Neural cell (in vitro differentiated cells): Measurements from ENCODE around the gene PRADC1. TPM values are rescaled to one million over a fixed set of nuclear protein-coding genes. Genes with fewer than 3 reads are reported as not detected.

ENCODE experiments used
- H2AFZ ChIP-seq: fragments of 200-600, 300-800 bp; sonication (generic), shearing (Covaris generic); 2 replicates; pipeline ENCODE4 v1.6.0; 2014; ENCODE audit warnings: low read depth, mild to moderate bottlenecking, antibody characterized with exemption, low read length, moderate library complexity
- H3F3A ChIP-seq: fragments of 200-600 bp; shearing (Covaris generic); 2 replicates; pipeline ENCODE4 v1.6.1; 2016; ENCODE audit warnings: mild to moderate bottlenecking, moderate library complexity, mixed read lengths, antibody characterized with exemption, low read length; ENCODE audit not compliant: insufficient read depth, poor library complexity, severe bottlenecking
- H3K27ac ChIP-seq: fragments of 200-600, 300-800 bp; sonication (generic), shearing (Covaris generic); 2 replicates; pipeline ENCODE4 v1.5.1; 2014; ENCODE audit warnings: mild to moderate bottlenecking, low read length, moderate library complexity
- H3K27me3 ChIP-seq: fragments of 300-800, 200-600 bp; sonication (generic), shearing (Covaris generic); 2 replicates; pipeline ENCODE4 v1.6.0; 2014; ENCODE audit warnings: mild to moderate bottlenecking, low read depth, low read length, moderate library complexity; ENCODE audit not compliant: insufficient read depth
- H3K36me3 ChIP-seq: fragments of 300-800, 200-600 bp; sonication (generic), shearing (Covaris generic); 2 replicates; pipeline ENCODE4 v1.5.1; 2014; ENCODE audit warnings: mild to moderate bottlenecking, antibody characterized with exemption, low read length, moderate library complexity; ENCODE audit not compliant: insufficient read depth
- H3K4me2 ChIP-seq: fragments of 300-800, 200-600 bp; sonication (generic), shearing (Covaris generic); 2 replicates; pipeline ENCODE4 v1.6.0; 2014; ENCODE audit warnings: mild to moderate bottlenecking, low read length
- H3K4me3 ChIP-seq: fragments of 300-800, 200-600 bp; sonication (generic), shearing (Covaris generic); 2 replicates; pipeline ENCODE4 v1.5.1; 2014; ENCODE audit warnings: mild to moderate bottlenecking, low read length, moderate library complexity
- H3K79me2 ChIP-seq: fragments of 200-600 bp; shearing (Covaris generic); replicated peaks from 2 replicates; pipeline ENCODE4 v1.6.0; 2014; ENCODE audit warnings: mild to moderate bottlenecking, low read length, moderate library complexity; ENCODE audit not compliant: insufficient read depth
- H3K9ac ChIP-seq: fragments of 300-800, 200-600 bp; sonication (generic), shearing (Covaris generic); 2 replicates; pipeline ENCODE4 v1.6.1; 2016; ENCODE audit warnings: mild to moderate bottlenecking, low read length, mixed read lengths
- H3K9me2 ChIP-seq: fragments of 200-600 bp; shearing (Covaris generic); 2 replicates; pipeline ENCODE4 v1.6.1; 2016; ENCODE audit warnings: mild to moderate bottlenecking, low read length, mixed read lengths; ENCODE audit not compliant: insufficient read depth
- H3K9me3 ChIP-seq: fragments of 200-600, 300-800 bp; sonication (generic), shearing (Covaris generic); 2 replicates; pipeline ENCODE4 v1.6.1; 2016; ENCODE audit warnings: mild to moderate bottlenecking, mixed run types, low read length, moderate library complexity, mixed read lengths
- H4K20me1 ChIP-seq: fragments of 200-600 bp; shearing (Covaris generic); 2 replicates; pipeline ENCODE4 v1.6.1; 2016; ENCODE audit warnings: mild to moderate bottlenecking, mixed run types; ENCODE audit not compliant: insufficient read depth
- CTCF ChIP-seq: fragments of 450-650 bp; IDR thresholded peaks from 2 replicates; pipeline ENCODE4 v1.5.1; 2014; ENCODE audit warnings: antibody characterized with exemption, mild to moderate bottlenecking, moderate library complexity; ENCODE audit not compliant: poor library complexity, severe bottlenecking
- EP300 ChIP-seq: fragments of 450-650 bp; conservative IDR thresholded peaks from 2 replicates; pipeline ENCODE4 v1.6.1; 2014; ENCODE audit warnings: antibody characterized with exemption, mild to moderate bottlenecking, moderate library complexity; ENCODE audit not compliant: poor library complexity, severe bottlenecking
- EZH2 ChIP-seq: fragments of 200-600, 300-800 bp; shearing (Covaris generic), sonication (generic); IDR thresholded peaks from 2 replicates; pipeline ENCODE4 v1.6.1; 2014; ENCODE audit warnings: antibody characterized with exemption, low read length, borderline replicate concordance, mild to moderate bottlenecking; ENCODE audit not compliant: insufficient read depth, poor library complexity, severe bottlenecking
- MXI1 ChIP-seq: fragments of 450-650 bp; conservative IDR thresholded peaks from 2 replicates; pipeline ENCODE4 v1.6.1; 2014; ENCODE audit warnings: antibody characterized with exemption, mild to moderate bottlenecking; ENCODE audit not compliant: poor library complexity, severe bottlenecking
- POLR2AphosphoS5 ChIP-seq: IDR thresholded peaks from 2 replicates; pipeline ENCODE4 v1.6.1; 2012
- RAD21 ChIP-seq: fragments of 450-650 bp; conservative IDR thresholded peaks from 2 replicates; pipeline ENCODE4 v1.6.1; 2014; ENCODE audit warnings: antibody characterized with exemption, mild to moderate bottlenecking, moderate library complexity
- REST ChIP-seq: IDR thresholded peaks from 2 replicates; pipeline ENCODE4 v1.6.1; 2012; ENCODE audit warnings: borderline replicate concordance
- SMC3 ChIP-seq: fragments of 450-650 bp; conservative IDR thresholded peaks from 2 replicates; pipeline ENCODE4 v1.6.1; 2014; ENCODE audit warnings: antibody characterized with exemption, mild to moderate bottlenecking, moderate library complexity; ENCODE audit not compliant: poor library complexity
- TAF1 ChIP-seq: IDR thresholded peaks from 2 replicates; pipeline ENCODE4 v1.6.1; 2012; ENCODE audit warnings: low read depth
- polyA plus RNA-seq: library from polyadenylated mRNA; depleted of rRNA; stranded (reverse); fragments of >200 nt; gene quantifications from 2 replicates; pipeline ENCODE4 v1.2.3, GENCODE V29; 2014

Gene PRADC1
- polyA plus RNA-seq, 1 donor from 2014 or later, result 36.5 TPM

DNA sequence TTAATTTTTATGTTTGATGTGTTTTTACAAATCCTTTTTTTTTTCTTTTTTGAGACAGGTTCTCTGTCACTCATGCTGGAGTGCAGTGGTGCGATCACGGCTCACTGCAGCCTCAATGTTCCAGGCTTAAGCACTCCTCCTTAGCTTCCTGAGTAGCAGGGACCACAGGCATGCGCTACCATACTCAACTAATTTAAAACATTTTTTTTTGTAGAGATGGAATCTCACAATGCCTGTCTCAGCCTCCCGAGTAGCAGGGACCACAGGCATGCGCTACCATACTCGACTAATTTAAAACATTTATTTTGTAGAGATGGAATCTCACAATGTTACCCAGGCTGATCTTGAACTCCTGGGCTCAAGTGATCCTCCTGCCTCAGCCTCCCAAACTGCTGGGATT is 27.4 kb downstream of the PRADC1 start:
- Histone ChIP-seq H3K4me2 (no peak overlapping the region), H3K9me3 (no peaks in the 10 kb centered on the region), H3K4me3 (no peak overlapping the region), H3K27me3 (peaks cover 49% of the 10 kb centered on the region), H3K79me2 (no peaks in the 10 kb centered on the region), H2AFZ (no peak overlapping the region), H3F3A (no peaks in the 10 kb centered on the region), H3K9me2 (no peaks in the 10 kb centered on the region), H4K20me1 (no peaks in the 10 kb centered on the region), H3K9ac (no peak overlapping the region), H3K27ac (no peak overlapping the region), H3K36me3 (no peaks in the 10 kb centered on the region)
- TF ChIP-seq CTCF (no peak), EP300 (no peak), POLR2AphosphoS5 (no peak), EZH2 (no peak), REST (no peak), MXI1 (no peak), TAF1 (no peak), RAD21 (no peak), SMC3 (no peak)

GRCh38 chr2:73203055-73203681 is 29.9 kb downstream of the PRADC1 start:
- Histone ChIP-seq H2AFZ (no peak overlapping the region), H3K4me3 (peak overlapping the region; percentile 50), H3K9ac (no peak overlapping the region), H3F3A (no peaks in the 10 kb centered on the region), H3K27me3 (peaks cover 64% of the 10 kb centered on the region), H3K9me2 (no peaks in the 10 kb centered on the region), H3K27ac (no peak overlapping the region), H3K9me3 (no peaks in the 10 kb centered on the region), H3K4me2 (no peak overlapping the region), H3K79me2 (no peaks in the 10 kb centered on the region), H3K36me3 (no peaks in the 10 kb centered on the region), H4K20me1 (no peaks in the 10 kb centered on the region)
- no peak for TF ChIP-seq POLR2AphosphoS5
- TF ChIP-seq SMC3, result no peak
- no peak for TF ChIP-seq TAF1
